Epidermal melanocyte (primary cell): ENCODE results near the gene CADM2.
"Not testable (repeated sequence)": the region's sequence is repeated elsewhere in the genome, so short reads cannot be mapped to it uniquely, and the experiment has no call there.

ENCODE experiments used
- DNase-seq: peaks from one replicate; pipeline ENCODE4 v3.0.0; 2011; ENCODE audit warnings: low spot score; ENCODE audit not compliant: insufficient read length

The CADM2 gene

DNA sequence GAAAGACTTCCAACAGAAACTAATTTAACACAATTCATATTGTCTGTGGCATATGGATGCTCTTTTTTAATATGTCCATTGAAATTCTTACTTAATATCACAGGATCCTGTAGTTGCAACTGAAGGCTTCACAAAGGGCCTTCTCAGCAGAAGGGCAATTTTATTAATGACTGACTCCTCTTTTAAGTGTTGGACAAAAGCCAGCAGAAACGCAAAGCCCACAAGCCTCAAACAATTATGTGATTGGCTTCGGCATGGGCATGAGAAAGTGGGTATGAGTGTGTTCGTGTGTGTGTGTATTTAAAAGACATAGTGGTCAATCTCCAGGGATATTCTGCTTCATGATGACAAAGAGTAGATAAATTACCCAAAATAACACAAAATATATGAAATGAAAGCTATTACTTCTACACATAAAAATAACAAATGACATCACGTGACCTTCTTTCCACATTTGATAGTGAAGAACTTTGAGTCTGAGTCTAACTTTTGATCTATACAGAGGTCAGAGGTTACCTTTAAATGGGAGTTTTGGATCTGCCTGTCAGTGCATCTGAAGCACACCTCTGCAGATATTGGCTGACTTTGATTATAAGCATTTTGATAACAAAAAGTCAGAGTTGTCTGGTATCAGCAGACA is 496.9 kb downstream of the CADM2 start:
- DNase-seq, result no peak

GRCh38 chr3:85474241-85474640 is 515.5 kb downstream of the CADM2 start:
- DNase-seq, result no peak

- no peak for DNase-seq
These were observed 516.6 kb downstream of the CADM2 start for GRCh38 chr3:85475346-85475745.

DNA sequence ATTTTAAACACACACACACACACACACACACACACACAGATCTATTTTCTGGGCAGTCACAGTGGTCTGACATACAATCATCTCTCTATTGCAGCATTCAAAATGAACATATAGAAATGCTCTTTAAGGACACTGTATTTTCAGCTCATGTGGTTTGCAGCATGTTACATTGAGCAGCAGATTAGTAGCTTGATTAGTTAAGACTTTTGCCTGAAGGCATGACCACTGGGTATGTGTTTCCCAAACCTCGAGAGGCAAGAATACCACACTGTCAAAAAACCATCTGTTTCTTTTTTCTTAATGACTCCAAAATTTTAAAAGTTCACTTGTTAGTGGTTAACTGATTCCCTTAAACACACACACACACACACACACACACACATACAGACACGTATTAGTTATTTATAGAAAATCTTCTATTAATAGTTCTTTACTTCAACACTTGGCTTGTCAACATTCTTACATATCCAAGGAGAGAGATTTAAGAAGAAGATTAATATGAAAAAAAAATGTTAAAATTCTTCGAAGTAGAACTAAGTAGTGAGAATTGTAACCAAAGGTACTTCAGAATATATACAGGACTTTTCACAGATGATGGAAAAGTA is 518.2 kb downstream of the CADM2 start:
- peak; percentile 18 for DNase-seq

DNA sequence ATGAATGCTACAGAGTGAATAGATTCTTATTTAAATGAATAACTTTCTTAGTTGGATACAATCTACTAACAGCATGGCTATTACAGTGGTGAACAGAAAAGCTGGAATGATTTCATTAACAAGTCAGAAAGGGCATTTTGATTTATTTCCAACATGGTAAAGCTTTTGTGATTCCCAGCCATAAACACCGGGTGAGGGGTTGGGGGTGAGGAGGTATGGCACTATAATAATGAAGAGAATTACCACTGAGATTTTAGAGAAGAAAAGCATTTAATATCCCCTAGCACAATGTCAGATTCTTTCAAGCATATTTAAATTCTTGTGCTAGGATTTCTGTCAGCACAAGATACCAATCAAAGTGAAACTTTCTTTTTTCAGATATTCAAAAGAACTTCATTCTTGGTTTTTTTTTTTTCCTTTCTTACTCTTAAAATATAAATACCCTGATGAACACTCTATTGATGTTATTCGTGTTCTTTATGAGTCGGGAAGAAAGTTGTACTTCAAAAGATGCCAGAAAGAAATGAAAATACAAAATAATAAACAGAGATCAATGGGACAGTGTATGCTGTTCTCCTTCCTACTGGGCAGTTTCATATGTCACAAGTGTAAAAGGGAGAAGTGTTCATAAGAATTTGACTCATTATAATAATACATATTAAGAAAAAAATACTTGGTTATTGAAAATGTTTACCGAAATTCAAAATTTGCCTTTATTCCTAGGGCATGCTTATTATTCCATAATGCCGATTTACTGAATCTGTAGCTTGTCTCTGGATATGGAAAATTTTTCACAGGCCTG is 522.8 kb downstream of the CADM2 start:
- no peak for DNase-seq

GRCh38 chr3:85482213-85482490 is 523.4 kb downstream of the CADM2 start:
- no peak for DNase-seq

- no peak for DNase-seq
These were observed 525.2 kb downstream of the CADM2 start for GRCh38 chr3:85483986-85484385.

DNA sequence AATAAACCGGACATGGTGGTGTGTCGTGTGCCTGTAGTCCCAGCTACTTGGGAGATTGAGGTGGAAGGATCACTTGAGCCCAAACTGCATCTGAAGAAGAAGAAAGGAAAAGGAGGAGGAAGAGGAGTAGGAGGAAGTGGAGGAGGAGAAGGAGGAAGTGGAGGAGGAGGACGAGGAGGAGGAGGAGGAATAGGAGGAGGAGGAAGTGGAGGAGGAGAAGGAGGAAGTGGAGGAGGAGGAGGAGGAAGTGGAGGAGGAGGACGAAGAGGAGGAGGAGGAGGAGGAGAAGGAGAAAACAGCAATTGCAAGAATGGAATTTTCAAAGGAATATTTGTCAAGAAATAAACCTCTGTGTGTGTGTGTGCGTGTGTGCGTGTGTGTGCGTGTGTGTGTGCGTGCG is 528.6 kb downstream of the CADM2 start:
- DNase-seq, result no peak

DNA sequence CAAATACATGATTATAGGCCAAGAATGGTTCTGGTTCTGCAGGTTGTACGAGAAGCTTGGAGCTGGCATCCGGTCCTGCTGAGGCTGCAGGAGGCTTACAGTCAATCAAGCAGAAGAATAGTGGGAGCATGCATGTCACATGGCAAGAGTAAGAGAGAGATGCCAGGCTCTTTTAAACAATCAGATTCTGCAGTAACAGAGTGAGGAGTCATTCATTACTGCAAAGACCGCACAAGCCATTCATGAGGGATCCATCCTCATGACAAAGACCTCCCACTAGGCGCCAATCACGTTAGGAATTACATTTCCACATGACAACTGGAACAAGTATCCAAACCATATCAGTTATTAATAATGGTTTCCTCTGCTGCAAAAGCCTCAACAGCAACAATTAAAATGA is 536.8 kb downstream of the CADM2 start:
- DNase-seq, result no peak

GRCh38 chr3:85498177-85498576 is 539.4 kb downstream of the CADM2 start:
- DNase-seq, result no peak

- DNase-seq, result no peak
These were observed 543.5 kb downstream of the CADM2 start for GRCh38 chr3:85502148-85502875.

DNA sequence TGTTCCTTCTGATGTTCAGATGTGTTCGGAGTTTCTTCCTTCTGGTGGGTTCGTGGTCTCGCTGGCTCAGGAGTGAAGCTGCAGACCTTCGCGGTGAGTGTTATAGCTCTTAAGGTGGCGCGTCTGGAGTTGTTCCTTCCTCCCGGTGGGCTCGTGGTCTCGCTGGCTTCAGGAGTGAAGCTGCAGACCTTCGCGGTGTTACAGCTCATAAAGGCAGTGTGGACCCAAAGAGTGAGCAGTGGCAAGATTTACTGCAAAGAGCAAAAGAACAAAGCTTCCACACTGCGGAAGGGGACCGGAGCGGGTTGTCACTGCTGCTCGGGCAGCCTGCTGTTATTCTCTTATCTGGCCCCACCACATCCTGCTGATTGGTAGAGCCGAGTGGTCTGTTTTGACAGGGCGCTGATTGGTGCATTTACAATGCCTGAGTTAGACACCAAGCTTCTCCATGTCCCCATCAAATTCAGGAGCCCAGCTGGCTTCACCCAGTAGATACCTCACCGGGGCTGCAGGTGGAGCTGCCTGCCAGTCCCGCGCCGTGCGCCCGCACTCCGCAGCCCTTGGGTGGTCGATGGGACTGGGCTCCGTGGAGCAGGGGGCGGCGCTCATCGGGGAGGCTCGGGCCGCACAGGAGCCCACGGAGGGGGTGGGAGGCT is 545.5 kb downstream of the CADM2 start:
- DNase-seq, result not testable (repeated sequence)

DNA sequence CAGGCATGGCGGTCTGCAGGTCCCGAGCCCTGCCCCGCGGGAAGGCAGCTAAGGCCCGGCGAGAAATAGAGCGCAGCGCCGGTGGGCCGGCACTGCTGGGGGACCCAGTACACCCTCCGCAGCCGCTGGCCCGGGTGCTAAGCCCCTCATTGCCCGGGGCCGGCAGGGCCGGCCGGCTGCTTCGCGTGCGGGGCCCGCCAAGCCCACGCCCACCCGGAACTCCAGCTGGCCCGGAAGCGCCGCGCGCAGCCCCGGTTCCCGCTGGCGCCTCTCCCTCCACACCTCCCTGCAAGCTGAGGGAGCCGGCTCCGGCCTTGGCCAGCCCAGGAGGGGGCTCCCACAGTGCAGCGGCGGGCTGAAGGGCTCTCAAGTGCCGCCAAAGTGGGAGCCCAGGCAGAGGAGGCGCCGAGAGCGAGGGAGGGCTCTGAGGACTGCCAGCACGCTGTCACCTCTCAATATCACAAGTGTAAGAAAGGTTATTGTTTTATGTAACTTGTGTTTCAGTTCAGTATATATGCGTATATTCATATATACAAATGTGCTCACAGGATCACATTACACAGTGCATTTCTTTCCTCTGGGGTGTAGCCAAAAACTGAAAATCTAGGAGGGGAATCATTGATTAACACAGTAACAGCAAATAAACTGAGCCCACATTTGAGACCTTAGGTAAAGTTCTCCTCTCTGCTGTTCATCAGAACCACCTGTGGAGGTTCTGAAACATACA is 546.2 kb downstream of the CADM2 start:
- DNase-seq, result not testable (repeated sequence)

- not testable (repeated sequence) for DNase-seq
These were observed 548.3 kb downstream of the CADM2 start for GRCh38 chr3:85507052-85507451.

DNA sequence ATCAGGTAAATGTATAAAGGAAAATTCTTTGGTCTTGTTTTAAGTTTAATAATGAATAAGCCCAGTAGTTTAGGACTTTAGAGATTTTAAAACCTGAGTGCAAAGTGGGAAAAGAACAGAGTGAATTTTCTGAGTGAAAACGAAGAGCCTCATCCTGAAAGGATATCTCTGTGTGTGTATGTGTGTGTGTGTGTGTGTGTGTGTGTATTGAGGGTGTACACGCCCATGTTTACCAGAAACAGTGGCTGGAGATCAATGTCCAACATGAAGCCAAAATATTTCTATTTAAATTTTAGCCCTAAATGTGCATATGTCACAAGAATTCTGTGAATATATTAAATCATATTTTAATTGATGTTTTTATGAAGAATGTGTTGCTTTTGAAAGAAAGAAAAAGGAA is 549.9 kb downstream of the CADM2 start:
- DNase-seq, result no peak

- DNase-seq, result no peak
These were observed 557.4 kb downstream of the CADM2 start for GRCh38 chr3:85516146-85516545.

- DNase-seq, result no peak
These were observed 565.3 kb downstream of the CADM2 start for GRCh38 chr3:85524104-85524503.

DNA sequence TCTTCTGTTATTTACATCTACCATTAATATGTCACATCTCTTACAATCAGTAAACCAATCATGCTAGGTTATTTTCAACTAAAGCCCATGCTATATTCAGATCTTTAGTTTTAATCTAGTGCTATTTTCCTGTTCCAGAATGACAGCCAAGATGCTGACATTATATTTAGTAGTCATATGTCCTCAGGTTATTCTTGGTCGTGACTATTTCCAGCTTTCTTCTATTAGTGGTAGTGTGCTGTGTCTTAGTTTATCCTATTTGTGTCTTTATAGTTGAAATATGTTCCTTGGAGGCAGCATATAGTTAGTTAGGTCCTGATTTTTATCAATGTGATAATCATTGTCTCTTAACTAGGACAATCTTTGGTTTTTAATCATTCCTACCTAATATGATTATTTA is 566.5 kb downstream of the CADM2 start:
- DNase-seq, result no peak

DNA sequence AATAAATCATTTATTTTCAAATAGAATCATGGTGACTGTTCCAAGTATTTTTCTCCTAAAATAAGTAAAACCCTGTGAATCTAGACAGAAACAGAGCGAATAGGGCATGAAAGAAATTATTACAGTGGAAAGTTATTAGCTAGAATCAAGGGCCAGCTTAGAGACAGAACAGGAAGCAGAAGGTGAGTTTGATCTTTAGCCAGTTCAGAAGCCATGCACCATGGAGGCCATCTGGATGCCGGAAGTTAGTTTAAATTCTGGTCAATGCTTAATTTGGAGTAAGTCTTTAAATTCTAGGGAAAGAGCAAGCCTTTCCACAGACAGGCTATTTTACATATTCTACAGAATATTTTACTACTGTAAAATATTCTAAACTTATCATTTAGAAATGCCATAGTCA is 574.8 kb downstream of the CADM2 start:
- no peak for DNase-seq

- DNase-seq, result no peak
These were observed 576.7 kb downstream of the CADM2 start for GRCh38 chr3:85535517-85535916.

- DNase-seq, result no peak
These were observed 580.4 kb downstream of the CADM2 start for GRCh38 chr3:85539232-85539631.
